WERI-Rb-1 (cell line): ENCODE results near the gene CENPC.
"Not testable (repeated sequence)": the region's sequence is repeated elsewhere in the genome, so short reads cannot be mapped to it uniquely, and the experiment has no call there.

Source experiments
- DNase-seq: peaks from one replicate; pipeline ENCODE4 v3.0.0-alpha.2; 2020
- H3K27ac ChIP-seq: fragments of 250-450 bp; sonication (Bioruptor Pico); 2 replicates; pipeline ENCODE4 v1.5.1; 2020; ENCODE audit warnings: mild to moderate bottlenecking, moderate library complexity
- H3K27me3 ChIP-seq: fragments of 250-450 bp; sonication (Bioruptor Pico); 2 replicates; pipeline ENCODE4 v1.5.1; 2021; ENCODE audit warnings: mild to moderate bottlenecking, low read depth, moderate library complexity; ENCODE audit not compliant: insufficient read depth, severe bottlenecking
- H3K36me3 ChIP-seq: fragments of 250-450 bp; sonication (Bioruptor Pico); 2 replicates; pipeline ENCODE4 v1.5.1; 2020; ENCODE audit warnings: mild to moderate bottlenecking, moderate library complexity
- H3K4me3 ChIP-seq: 2 replicates; pipeline ENCODE4 v1.5.1; 2011; ENCODE audit warnings: low read depth, mild to moderate bottlenecking, control low read depth, low read length
- H3K9me3 ChIP-seq: fragments of 250-450 bp; sonication (Bioruptor Pico); 2 replicates; pipeline ENCODE4 v1.5.1; 2021; ENCODE audit warnings: mild to moderate bottlenecking, moderate library complexity; ENCODE audit not compliant: severe bottlenecking
- TF ChIP-seq, protein P1 (sequence below): IDR thresholded peaks from 2 replicates; pipeline ENCODE4 v1.5.1; 2011; ENCODE audit warnings: low read depth, mild to moderate bottlenecking, control low read depth, inconsistent platforms, low read length

The CENPC gene

DNA sequence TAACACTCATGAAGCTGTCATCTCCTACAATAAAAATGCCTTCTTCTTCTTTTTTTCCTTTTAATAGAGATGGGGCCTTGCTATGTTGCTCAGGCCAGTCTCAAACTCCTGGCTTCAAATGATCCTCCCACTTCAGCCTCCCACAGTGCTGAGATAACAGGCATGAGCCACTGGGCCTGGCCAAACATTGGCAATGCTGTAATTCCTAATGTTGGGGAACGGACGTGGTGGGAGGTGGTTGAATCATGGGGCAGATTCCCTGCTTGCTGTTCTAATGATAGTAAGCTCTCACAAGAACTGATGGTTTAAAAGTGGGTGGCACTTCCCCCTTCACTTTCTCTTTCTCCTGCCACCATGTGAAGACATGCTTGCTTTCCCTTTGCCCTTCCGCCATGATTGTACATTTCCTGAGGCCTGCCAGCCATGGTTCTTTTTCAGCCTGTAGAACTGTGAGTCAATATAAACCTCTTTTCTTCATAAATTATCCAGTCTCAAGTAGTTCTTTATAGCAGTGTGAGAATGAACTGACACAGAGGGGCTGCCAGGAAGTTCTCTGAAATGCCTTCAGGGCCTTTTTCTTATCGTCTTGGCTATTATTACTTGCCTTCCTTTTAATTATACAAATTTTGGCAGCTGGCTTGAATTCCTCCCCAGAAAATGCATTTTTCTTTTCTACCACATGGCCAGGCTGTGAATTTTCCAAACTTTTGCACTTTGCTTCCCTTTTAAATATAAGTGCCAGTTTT lies 93.0 kb downstream of the CENPC start:
- H3K27ac ChIP-seq: no peak overlapping the region
- H3K36me3 ChIP-seq: no peaks in the 10 kb centered on the region
- no peaks in the 10 kb centered on the region for H3K9me3 ChIP-seq
- TF ChIP-seq, protein P1, sequence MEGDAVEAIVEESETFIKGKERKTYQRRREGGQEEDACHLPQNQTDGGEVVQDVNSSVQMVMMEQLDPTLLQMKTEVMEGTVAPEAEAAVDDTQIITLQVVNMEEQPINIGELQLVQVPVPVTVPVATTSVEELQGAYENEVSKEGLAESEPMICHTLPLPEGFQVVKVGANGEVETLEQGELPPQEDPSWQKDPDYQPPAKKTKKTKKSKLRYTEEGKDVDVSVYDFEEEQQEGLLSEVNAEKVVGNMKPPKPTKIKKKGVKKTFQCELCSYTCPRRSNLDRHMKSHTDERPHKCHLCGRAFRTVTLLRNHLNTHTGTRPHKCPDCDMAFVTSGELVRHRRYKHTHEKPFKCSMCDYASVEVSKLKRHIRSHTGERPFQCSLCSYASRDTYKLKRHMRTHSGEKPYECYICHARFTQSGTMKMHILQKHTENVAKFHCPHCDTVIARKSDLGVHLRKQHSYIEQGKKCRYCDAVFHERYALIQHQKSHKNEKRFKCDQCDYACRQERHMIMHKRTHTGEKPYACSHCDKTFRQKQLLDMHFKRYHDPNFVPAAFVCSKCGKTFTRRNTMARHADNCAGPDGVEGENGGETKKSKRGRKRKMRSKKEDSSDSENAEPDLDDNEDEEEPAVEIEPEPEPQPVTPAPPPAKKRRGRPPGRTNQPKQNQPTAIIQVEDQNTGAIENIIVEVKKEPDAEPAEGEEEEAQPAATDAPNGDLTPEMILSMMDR: no peak
- H3K4me3 ChIP-seq: no peak overlapping the region
- no peak for DNase-seq
- H3K27me3 ChIP-seq: no peaks in the 10 kb centered on the region

DNA sequence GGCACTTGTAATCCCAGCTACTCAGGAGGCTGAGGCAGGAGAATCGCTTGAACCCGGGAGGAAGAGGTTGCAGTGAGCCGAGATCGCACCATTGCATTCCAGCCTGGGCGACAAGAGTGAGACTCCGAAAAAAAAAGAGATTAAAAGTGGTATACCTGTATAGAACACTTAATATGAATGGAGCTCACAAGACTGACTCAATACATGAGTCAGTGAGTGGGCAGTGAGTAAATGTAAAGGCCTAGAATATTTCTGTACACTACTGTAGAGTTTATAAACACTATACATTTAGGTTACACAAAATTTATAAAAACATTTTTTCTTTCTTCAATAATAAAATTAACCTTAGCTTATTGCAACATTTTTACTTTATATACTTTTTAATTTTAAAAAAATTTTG lies 93.8 kb downstream of the CENPC start:
- Histone ChIP-seq H3K9me3 (no peaks in the 10 kb centered on the region), H3K36me3 (no peaks in the 10 kb centered on the region), H3K27ac (no peak overlapping the region), H3K27me3 (no peaks in the 10 kb centered on the region), H3K4me3 (no peak overlapping the region)
- no peak for DNase-seq
- TF ChIP-seq, protein P1: no peak

DNA sequence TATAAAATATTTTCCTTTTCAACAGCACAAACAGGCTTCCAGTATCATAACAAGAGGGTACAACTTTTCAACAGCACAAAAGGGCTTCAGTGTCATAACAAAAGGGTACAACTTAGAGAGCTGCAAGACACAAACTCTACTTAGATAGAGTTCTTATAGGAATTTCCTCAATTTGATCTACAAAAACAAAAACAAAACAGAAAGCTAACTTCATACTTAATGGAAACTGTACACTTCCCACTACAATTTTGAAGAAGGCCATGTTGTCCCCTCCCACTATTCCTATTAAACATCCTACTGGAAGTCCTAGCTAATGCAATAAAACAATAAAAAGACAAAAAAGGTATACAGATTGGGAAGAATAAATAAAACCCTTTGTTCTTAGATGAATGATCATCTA lies 96.7 kb downstream of the CENPC start:
- H3K4me3 ChIP-seq: no peak overlapping the region
- H3K27ac ChIP-seq: no peak overlapping the region
- no peak for DNase-seq
- H3K27me3 ChIP-seq: no peaks in the 10 kb centered on the region
- TF ChIP-seq, protein P1: no peak
- no peaks in the 10 kb centered on the region for H3K36me3 ChIP-seq
- H3K9me3 ChIP-seq: no peaks in the 10 kb centered on the region

DNA sequence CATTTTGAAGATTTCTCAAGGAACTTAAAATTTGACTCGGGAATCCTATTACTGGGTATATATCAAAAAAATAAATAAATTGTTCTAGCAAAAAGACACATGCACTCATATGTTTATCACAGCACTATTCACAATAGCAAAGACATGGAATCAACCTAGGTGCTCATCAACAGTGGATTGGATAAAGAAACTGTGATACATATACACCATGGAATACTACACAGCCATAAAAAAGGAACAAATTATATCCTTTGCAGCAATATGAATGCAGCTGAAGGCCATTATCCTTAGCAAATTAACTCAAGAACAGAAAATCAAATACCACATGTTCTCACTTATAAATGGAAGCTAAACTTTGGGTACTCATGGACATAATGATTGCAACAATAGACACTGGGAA lies 97.4 kb downstream of the CENPC start:
- Histone ChIP-seq H3K27ac (no peak overlapping the region), H3K27me3 (no peaks in the 10 kb centered on the region), H3K36me3 (no peaks in the 10 kb centered on the region), H3K9me3 (no peaks in the 10 kb centered on the region), H3K4me3 (no peak overlapping the region)
- TF ChIP-seq, protein P1: no peak
- no peak for DNase-seq

DNA sequence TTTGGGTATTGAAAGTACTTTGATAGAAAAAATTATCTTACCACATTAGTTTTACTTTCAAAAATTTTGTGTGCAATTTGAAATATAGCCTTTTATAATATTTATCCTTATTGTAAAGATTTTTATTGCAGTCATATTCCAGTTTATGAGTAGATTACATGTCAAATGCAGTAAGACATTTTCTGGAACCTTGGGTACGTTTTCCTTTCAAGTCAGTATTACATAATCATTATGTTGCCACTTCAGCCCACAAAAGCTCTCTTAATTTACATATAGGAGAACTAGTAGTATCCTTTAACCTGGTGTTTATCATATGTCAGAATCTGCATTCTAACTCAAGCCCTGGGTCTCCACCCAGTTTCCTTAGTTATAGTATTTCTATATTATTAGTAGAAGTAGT lies 98.5 kb downstream of the CENPC start:
- H3K4me3 ChIP-seq: no peak overlapping the region
- H3K9me3 ChIP-seq: no peaks in the 10 kb centered on the region
- no peaks in the 10 kb centered on the region for H3K27me3 ChIP-seq
- no peak overlapping the region for H3K27ac ChIP-seq
- TF ChIP-seq, protein P1: no peak
- no peak for DNase-seq
- H3K36me3 ChIP-seq: no peaks in the 10 kb centered on the region

DNA sequence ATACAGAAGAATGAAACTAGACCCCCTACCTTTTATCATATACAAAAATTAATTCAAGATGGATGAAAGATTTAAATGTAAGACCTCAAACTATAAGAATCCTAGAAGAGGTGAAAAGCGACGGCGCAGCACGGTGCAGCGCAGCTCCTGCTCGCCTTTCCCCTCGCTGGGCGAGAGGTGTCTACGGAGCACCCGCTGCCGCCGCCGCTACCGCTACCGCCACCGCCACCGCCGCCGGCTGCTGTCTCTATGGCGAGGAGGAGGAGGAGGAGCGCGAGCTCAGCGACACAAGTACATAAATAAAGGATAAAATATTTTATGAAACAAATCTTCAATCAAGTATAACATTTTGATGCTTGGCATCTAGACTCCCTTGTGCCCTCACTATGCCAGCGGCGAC lies 99.4 kb downstream of the CENPC start:
- H3K36me3 ChIP-seq: not testable (repeated sequence)

More for the DNA sequence above, 99.4 kb downstream of the CENPC start:
- not testable (repeated sequence) for H3K4me3 ChIP-seq, H3K27me3 ChIP-seq, DNase-seq, H3K9me3 ChIP-seq, H3K27ac ChIP-seq
